HG03159 (cell line): Measurements from ENCODE around the gene DUS3L.
"Not testable (repeated sequence)": the region's sequence is repeated elsewhere in the genome, so short reads cannot be mapped to it uniquely, and the experiment has no call there.

Source experiments
- ATAC-seq: cut with Tn5 transposase; IDR thresholded peaks from one replicate; pipeline ENCODE4 v1.9.1; 2021; ENCODE audit warnings: mild to moderate bottlenecking, moderate library complexity; ENCODE audit not compliant: unreplicated experiment

Gene DUS3L

DNA sequence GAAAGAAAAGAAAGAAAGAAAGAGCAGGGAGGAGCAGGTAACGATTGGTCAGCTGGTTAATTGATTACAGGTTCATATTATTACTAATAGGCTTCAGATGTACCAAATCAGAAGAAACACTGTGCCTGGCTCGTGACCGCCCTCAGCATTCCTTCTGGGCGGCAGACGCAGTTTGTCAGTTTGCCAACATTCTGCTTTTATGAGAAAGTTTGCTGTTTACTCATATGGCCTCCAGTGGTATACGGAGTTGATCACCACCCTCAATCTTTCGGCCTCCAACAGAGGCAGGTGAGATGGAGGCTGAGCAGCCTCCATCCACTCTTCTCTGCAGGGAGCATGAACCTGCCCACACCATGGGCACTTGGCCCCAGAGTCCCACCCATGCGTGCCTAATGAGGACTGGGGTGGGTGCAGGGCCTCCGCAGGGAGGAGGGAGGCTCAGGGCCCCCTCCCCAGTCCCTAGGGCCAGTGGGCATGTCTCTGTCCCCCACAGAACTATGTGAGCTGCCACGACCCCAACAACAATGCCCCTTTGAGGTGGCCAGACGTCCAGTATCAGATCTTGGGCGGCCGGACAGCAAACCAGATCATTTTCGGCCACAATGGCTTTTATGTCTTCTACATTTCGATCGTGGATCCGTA, 15.2 kb downstream of the DUS3L start:
- ATAC-seq: no peak

DNA sequence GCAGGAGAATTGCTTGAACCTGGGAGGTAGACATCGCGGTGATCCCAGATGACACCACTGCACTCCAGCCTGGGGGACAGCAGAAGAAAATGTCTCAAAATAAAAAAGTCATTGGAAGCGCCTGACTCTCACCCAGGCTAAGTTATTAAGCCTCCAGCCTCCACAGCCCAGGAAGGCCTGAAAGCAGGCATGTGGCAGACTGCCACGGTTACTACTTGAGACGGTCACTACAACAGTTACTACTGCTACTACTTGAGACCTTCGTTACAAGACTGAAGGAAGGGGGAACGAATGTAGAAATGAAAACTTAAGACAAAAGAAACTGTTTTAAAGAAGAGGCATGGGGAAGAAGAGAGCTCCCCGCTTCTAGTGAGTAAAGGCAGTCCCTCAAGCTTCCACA, 16.0 kb downstream of the DUS3L start:
- no peak for ATAC-seq

DNA sequence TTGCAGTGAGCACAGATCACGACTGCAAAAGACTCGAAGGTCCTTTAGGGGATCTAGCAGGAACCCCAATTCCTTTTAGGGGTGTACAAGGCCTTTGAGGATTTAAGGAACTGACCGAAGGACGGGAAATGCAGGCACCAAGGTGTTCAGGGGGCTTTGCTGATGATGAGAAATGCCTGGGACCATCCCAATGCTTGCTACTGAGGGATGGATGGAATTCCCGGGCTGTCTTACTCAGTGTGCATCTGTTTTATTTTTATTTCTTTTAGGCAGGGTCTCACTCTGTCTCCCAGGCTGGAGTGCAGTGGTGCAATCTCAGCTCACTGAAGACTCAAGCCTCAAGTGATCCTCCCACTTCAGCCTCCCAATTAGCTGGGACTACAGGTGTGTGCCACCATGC, 17.7 kb downstream of the DUS3L start:
- no peak for ATAC-seq

DNA sequence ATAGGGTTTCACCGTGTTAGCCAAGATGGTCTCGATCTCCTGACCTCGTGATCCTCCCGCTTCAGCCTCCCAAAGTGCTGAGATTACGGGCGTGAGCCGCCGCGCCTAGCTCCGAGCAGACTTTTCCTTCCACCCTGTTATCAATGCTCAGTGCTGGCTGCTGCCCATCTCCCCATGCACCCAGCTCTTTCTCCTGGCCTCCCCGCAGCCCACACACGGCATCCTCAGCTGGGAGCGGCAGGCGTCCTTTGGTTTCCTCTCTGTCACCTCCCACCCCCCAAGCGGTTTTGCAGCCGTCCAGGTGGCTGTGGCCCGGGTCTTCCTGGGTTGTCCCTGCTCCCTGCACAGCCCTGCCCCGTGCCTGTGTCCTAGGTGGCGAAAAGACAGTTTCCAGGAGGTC, 18.5 kb downstream of the DUS3L start:
- ATAC-seq: no peak

DNA sequence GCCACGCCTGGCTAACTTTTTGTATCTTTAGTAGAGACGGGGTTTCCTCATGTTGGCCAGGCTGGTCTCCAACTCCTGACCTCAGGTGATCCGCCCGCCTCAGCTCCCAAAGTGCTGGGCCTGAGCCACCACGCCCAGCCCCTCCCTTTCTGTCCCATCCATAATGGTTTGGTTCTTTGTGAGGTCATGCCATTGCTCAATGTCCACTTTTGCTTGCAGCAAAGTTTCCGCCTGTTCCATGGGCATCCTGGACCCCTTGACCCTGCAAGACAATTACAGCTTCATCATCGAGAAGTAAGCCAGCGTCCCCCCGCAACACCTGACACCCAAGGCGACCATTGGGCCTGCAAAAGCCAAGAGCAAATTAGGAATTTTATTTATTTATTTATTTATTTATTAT, 23.0 kb downstream of the DUS3L start:
- ATAC-seq: no peak

DNA sequence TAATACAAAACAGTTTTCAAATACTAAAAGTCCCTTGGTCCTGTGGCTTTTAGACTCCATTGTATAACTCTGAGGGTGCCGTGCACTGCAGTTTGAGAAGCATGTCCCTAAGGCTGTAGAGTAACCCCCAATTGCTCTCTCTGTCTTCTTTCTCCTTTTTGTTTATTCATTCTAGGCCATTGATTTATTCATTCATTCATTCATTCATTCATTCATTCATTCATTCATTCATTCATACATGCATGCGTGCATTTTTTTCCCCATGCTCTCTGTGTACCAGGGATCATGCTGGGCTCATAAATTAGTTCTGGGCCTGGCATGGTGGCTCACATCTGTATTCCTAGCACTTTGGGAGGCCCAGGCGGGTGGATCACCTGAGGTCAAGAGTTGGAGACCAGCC, 25.7 kb downstream of the DUS3L start:
- no peak for ATAC-seq

DNA sequence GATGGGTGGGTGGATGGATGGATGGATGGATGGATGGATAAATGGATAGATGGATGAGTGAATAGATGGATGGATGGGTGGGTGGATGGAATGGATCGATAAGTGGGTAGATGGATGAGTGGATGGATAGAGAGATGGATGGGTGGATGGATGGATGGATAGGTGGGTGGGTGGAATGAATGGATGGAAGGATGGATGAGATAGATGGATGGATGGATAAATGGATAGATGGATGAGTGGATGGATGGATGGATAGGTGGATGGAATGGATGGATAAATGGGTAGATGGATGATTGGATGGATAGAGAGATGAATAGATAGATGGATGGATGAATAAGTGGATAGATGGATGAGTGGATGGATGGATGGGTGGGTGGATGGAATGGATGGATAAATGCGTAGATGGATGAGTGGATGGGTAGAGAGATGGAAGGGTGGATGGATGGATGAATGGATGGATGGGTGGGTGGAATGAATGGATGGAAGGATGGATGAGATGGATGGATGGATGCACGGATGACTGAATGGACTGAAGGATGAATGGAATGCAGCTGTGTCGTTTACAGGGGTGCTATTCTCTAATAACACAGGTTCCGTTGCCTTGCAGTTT, 28.2 kb downstream of the DUS3L start:
- ATAC-seq: no peak

DNA sequence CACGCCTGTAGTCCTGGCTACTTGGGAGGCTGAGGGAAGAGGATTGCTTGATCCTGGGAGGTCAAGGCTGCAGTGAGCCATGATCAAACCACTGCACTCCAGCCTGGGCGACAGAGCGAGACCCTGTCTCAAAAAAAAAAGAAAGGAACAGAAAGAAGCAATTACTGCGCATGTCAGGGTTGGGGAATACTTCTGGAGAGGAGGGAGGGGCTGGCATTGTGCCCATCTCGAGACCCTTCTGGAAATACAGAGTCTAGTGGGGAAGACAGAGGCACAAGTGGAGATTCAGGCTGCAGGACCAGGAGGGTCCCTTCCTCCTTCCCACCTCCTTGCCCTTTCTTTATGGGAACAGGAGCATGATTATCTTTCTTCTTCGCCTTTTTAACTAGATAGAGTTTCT, 37.2 kb downstream of the DUS3L start:
- ATAC-seq: no peak

DNA sequence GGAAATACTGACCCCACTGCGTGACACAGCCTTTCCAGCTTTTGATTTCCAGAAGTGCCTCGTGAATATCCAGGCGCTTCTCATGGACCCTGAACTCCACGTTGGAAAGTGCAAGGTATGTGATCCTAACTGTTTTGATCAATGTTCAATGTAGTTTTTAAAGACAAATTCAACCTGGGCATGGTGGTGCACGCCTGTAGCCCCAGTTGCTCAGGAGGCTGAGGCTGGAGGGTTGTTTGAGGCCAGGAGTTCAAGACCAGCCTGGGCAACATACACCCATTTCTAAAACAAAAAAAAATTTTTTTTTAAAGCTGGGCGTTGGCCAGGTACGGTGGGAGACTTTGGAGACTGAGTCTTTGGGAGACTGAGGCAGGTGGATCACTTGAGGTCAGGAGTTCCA, 39.3 kb downstream of the DUS3L start:
- no peak for ATAC-seq

DNA sequence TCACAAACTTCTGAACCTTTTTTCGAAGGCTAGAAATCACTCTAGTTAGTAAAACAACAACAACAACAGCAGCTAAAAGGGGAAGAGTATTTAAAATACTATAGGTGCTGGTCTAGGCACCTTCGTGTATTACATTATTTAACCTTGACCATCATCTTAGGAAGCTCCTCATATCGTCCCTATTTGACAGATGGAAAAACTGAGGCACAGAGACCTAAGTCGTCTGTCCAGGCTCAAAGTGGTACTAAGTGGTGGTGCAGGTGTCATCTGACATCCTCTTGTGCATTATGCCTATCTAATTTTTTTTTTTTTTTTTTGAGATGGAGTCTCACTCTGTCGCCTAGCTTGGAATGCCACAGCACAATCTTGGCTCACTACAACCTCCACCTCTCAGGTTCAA, 41.5 kb downstream of the DUS3L start:
- ATAC-seq: no peak

DNA sequence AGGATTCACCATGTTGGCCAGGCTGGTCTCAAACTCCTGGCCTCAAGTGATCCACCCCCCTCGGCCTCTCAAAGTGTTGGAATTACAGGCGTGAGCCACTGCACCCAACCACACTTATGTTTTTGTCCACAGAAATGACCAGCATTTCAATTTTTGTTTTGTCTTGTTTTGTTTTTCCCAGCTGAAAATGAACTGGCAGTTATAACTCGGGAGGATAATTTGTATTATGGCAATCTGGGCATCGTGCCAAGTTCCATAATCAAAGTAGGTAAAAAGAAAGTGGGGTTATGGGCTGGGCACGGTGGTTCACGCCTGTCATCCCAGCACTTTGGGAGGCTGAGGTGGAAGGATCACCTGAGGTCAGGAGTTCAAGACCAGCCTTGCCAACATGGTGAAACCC, 42.0 kb downstream of the DUS3L start:
- not testable (repeated sequence) for ATAC-seq

DNA sequence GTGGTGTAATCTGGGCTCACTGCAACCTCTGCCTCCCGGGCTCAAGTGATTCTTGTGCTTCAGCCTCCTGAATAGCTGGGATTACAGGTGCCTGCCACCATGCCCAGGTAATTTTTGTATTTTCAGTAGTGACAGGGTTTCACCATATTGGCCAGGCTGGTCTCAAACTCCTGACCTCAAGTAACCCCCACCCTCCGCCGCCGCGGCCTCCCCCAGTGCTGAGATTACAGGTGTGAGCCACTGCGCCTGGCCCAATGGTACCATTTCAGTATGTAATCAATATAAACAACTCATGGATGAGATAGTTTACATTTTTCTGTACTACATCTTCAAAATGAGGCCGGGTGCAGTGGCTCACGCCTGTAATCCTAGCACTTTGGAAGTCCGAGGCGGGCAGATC, 46.0 kb downstream of the DUS3L start:
- not testable (repeated sequence) for ATAC-seq

DNA sequence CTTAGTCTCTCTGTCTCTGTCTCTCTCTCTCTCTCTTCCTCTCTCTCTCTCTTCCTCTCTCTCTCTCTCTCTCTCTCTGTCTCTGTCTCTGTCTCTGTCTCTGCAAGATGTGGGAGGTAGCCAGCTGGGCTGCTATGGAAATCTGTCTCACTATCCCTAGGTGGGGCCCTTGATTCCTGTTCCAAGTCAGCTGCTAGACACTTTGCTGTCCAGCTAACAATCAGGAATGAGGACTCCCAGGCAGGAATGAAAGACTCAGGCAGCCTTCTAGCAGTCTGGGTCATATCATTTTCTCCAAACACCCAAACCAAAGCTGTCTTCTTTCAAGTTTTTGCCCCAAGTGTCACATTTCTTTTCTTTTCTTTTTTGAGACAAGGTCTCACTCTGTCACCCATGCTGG, 47.3 kb downstream of the DUS3L start:
- ATAC-seq: no peak

DNA sequence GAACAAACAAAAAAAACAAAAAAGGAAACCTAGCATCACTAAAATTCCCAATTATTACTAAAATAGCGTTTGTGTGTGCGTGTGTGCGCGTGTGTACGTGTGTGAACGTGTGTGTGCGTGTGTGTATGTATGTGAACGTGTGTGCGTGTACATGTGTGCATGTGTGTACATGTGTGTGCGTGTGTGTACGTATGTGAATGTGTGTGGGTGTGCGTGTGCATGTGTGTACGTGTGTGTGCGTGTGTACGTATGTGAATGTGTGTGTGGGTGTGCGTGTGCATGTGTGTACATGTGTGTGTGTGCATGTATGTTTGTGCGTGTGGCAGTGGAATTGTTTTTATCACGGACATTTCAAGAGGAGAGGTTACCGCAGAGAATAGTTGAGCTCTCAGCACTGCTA, 48.9 kb downstream of the DUS3L start:
- no peak for ATAC-seq

DNA sequence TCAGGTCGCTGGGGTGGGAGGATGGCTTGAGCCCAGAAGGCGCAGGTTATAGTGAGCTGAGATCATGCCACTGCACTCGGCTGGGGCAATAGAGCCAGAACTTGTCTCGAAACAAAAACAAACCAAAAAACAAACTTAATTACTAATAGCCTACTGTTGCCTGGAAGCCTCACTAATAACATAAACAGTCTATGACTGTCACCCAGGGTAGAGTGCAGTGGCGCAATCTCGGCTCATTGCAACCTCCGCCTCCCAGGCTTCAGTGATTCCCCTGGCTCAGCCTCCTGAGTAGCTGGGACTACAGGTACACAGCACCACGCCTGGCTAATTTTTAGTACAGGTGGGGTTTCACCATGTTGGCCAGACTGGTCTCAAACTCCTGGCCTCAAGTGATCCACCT, 52.5 kb downstream of the DUS3L start:
- ATAC-seq: no peak
